Measurements from ENCODE around the gene SSU72.
"Not testable (repeated sequence)": the region's sequence is repeated elsewhere in the genome, so short reads cannot be mapped to it uniquely, and the experiment has no call there.

The SSU72 gene

GRCh38 chr1:1494311-1494710 lies 80.4 kb downstream of the SSU72 start:
- DNase-seq = not testable (repeated sequence)
